ENCODE results near the gene GFER.

GRCh38 chr16:1964506-1965395, 19.2 kb upstream of the GFER start, which contains the start of gene RPS2:
- TF ChIP-seq CTCF (IDR thresholded peaks at IDR 0.05; ENCODE audit: borderline replicate concordance, extremely low read depth, low read length, poor library complexity, severe bottlenecking) (no peak), EZH2 (IDR thresholded peaks at IDR 0.05; ENCODE audit: borderline replicate concordance, low read depth, low read length, severe bottlenecking) (no peak)

Data from DND-41 (cell line).